Trophoblast cell (in vitro differentiated cells and primary cell): ENCODE data around the gene CERS6.

ENCODE experiments used
- DNase-seq, 2 donors: peaks; one replicate each; pipeline ENCODE4 v3.0.0-alpha.2; 2016
- H2AFZ ChIP-seq: 2 replicates; pipeline ENCODE4 v1.6.1; 2013; ENCODE audit warnings: low read length, moderate library complexity, mild to moderate bottlenecking; ENCODE audit not compliant: insufficient read depth, poor library complexity
- H2AK5ac ChIP-seq: 2 replicates; pipeline ENCODE4 v1.6.1; 2013; ENCODE audit warnings: mild to moderate bottlenecking, low read length
- H2BK120ac ChIP-seq: 2 replicates; pipeline ENCODE4 v1.6.1; 2013; ENCODE audit warnings: low read length, mild to moderate bottlenecking, moderate library complexity; ENCODE audit not compliant: insufficient read depth, poor library complexity
- H2BK12ac ChIP-seq: 2 replicates; pipeline ENCODE4 v1.6.1; 2013; ENCODE audit warnings: mild to moderate bottlenecking, low read length, moderate library complexity
- H2BK5ac ChIP-seq: 2 replicates; pipeline ENCODE4 v1.6.1; 2013; ENCODE audit warnings: low read length, low read depth, moderate library complexity, mild to moderate bottlenecking; ENCODE audit not compliant: poor library complexity
- H3K14ac ChIP-seq: 2 replicates; pipeline ENCODE4 v1.6.1; 2013; ENCODE audit warnings: mild to moderate bottlenecking, low read length
- H3K18ac ChIP-seq: 2 replicates; pipeline ENCODE4 v1.6.1; 2013; ENCODE audit warnings: mild to moderate bottlenecking, low read length
- H3K23ac ChIP-seq: 2 replicates; pipeline ENCODE4 v1.6.1; 2013; ENCODE audit warnings: low read length
- H3K27ac ChIP-seq: 2 replicates; pipeline ENCODE4 v1.5.1; 2013; ENCODE audit warnings: low read depth, mild to moderate bottlenecking, inconsistent platforms, low read length, moderate library complexity
- H3K27me3 ChIP-seq: 2 replicates; pipeline ENCODE4 v1.6.1; 2013; ENCODE audit warnings: inconsistent platforms, mild to moderate bottlenecking, low read length, moderate library complexity; ENCODE audit not compliant: insufficient read depth
- H3K36me3 ChIP-seq, 2 experiments: 1 replicate in 1 of 2; 2 replicates in 1 of 2; pipeline ENCODE4 v1.6.1; 2013; ENCODE audit warnings: low read length in 2 of 2, mild to moderate bottlenecking in 2 of 2, moderate library complexity in 1 of 2; ENCODE audit not compliant: insufficient read depth in 2 of 2, control insufficient read depth in 1 of 2
- H3K4ac ChIP-seq: 2 replicates; pipeline ENCODE4 v1.6.1; 2013; ENCODE audit warnings: low read depth, mild to moderate bottlenecking, low read length, moderate library complexity
- H3K4me1 ChIP-seq, 2 experiments: 1 replicate in 1 of 2; 2 replicates in 1 of 2; pipeline ENCODE4 v1.6.1; 2013; ENCODE audit warnings: low read length in 2 of 2, mild to moderate bottlenecking in 2 of 2, moderate library complexity in 1 of 2; ENCODE audit not compliant: insufficient read depth in 2 of 2, control insufficient read depth in 1 of 2
- H3K4me2 ChIP-seq: 2 replicates; pipeline ENCODE4 v1.6.1; 2013; ENCODE audit warnings: inconsistent platforms, mild to moderate bottlenecking, low read length, moderate library complexity
- H3K4me3 ChIP-seq: 2 replicates; pipeline ENCODE4 v1.5.1; 2013; ENCODE audit warnings: mild to moderate bottlenecking, low read depth, low read length, inconsistent platforms
- H3K79me1 ChIP-seq: one replicate; pipeline ENCODE4 v1.6.1; 2013; ENCODE audit warnings: low read length
- H3K79me2 ChIP-seq: 2 replicates; pipeline ENCODE4 v1.6.1; 2013; ENCODE audit warnings: low read length, mild to moderate bottlenecking; ENCODE audit not compliant: control insufficient read depth, insufficient read depth, poor library complexity
- H3K9ac ChIP-seq: 2 replicates; pipeline ENCODE4 v1.6.1; 2013; ENCODE audit warnings: mild to moderate bottlenecking, low read length
- H3K9me3 ChIP-seq: 2 replicates; pipeline ENCODE4 v1.6.1; 2013; ENCODE audit warnings: low read depth, mild to moderate bottlenecking, control low read depth, inconsistent platforms, low read length; ENCODE audit not compliant: insufficient read depth
- H4K12ac ChIP-seq: 2 replicates; pipeline ENCODE4 v1.6.1; 2013; ENCODE audit warnings: low read depth, mild to moderate bottlenecking, low read length, moderate library complexity
- H4K8ac ChIP-seq: 2 replicates; pipeline ENCODE4 v1.6.1; 2013; ENCODE audit warnings: low read depth, mild to moderate bottlenecking, low read length, moderate library complexity
- H4K91ac ChIP-seq: one replicate; pipeline ENCODE4 v1.6.1; 2013; ENCODE audit warnings: low read depth, mild to moderate bottlenecking, low read length, moderate library complexity
- WGBS: extraction: QIAGEN DNeasy Blood & Tissue Kit; methylation state at CpG from one replicate; pipeline ENCODE4 v1.1.7; 2013; ENCODE audit warnings: missing lambda C conversion rate; ENCODE audit not compliant: insufficient read length, insufficient coverage; ENCODE audit errors: extremely low coverage; 5-methylcytosine and 5-hydroxymethylcytosine counted together

CERS6 gene

DNA sequence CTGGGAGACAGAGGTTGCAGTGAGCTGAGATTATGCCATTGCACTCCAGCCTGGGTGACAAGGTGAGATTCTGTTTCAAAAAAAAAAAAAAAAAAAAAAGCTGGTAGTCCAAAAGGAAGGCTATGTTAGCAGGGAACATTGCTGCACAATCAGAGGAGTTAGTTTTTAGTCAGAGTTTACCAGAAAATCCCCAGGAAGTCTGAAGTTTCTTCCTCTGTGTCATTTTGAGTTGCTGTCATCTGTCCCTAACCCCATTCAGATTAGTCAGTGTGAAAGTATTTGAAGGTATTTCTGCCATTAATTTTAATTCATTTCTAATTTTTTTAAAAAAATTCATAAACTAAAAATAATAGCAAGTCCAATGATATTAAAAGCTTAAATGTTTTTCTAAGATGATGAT, 33.5 kb upstream of the CERS6 start:
- H3K23ac ChIP-seq = no peak overlapping the region
- no peak overlapping the region for H3K4me3 ChIP-seq
- DNase-seq = no peak
- no peak overlapping the region for H2BK120ac ChIP-seq
- H2AK5ac ChIP-seq = no peak overlapping the region
- no peaks in the 10 kb centered on the region for H3K79me2 ChIP-seq
- H3K9ac ChIP-seq = no peak overlapping the region
- no peak overlapping the region for H2BK5ac ChIP-seq
- H3K27ac ChIP-seq = no peak overlapping the region
- H4K12ac ChIP-seq = no peak overlapping the region
- no peak overlapping the region for H4K8ac ChIP-seq
- H3K4me2 ChIP-seq = no peak overlapping the region
- H3K14ac ChIP-seq = no peak overlapping the region
- H3K18ac ChIP-seq = no peak overlapping the region
- no peak overlapping the region for H3K4ac ChIP-seq
- H3K4me1 ChIP-seq = peaks cover 0 to 7% of the 10 kb centered on the region in 2 experiments
- H2AFZ ChIP-seq = no peak overlapping the region
- H2BK12ac ChIP-seq = no peak overlapping the region
- no peak overlapping the region for H4K91ac ChIP-seq
- no peaks in the 10 kb centered on the region for H3K9me3 ChIP-seq
- no peaks in the 10 kb centered on the region for H3K27me3 ChIP-seq
- no peaks in the 10 kb centered on the region for H3K79me1 ChIP-seq
- no peaks in the 10 kb centered on the region for H3K36me3 ChIP-seq

DNA sequence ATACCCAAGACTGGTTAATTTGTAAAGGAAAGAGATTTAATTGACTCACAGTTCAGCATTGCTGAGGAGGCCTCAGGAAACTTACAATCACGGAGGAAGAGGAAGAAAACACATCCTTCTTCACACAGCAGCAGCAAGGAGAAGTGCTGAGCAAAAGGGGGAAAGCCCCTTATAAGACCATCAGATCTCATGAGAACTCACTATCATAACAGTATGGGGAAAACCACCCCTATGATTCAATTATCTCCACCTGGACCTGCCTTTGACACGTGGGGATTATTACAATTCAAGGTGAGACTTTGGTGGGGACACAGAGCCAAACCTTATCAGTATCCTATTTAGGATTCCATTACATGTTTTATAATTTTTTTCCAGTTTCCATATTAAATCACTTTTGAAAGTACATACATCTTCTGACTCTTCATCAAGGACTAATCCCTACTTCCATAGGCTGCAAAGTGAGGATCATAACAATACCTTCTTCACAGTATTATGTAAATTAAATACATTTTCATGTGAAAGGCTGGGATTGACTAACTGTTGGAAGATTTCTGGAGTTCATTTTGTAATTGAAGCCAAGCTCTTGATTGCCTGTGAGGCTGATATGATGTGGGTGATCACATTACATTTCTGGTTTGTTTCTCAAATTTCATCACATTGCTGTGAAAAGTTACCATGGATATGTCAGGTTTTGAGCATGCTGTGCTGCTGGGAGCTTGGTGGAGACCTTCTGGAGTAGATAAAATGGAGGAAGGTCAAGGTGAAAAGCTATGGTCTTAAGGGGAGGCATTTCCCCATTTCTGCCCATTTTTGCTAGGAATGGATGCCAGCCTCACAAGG, 31.7 kb upstream of the CERS6 start:
- no peak overlapping the region for H3K4me2 ChIP-seq
- no peaks in the 10 kb centered on the region for H3K36me3 ChIP-seq

DNA sequence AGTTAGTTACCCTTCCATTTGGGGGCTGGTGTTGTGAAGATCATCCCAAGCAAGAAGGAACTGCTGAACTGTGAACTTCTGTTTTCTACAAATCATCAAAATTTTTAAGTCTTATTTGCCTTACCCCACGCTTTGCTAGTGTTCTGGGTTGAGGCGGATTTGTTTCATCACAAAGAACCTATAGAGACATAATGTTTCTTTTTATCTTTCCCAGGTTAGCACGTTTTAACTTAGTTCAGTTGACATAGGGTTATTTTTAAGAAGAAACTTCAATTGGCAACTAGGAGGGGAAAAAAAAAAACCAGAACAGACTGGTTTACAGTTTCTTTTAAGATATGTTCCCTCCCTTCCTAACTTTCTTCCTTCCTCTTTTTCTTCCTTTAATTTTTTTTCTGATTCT, 31.1 kb upstream of the CERS6 start:
- Histone ChIP-seq H2BK5ac (no peak overlapping the region), H3K4me2 (no peak overlapping the region), H4K91ac (no peak overlapping the region), H3K14ac (no peak overlapping the region), H3K4me1 (peaks cover 0 to 6% of the 10 kb centered on the region in 2 experiments), H2BK12ac (no peak overlapping the region), H3K23ac (no peak overlapping the region), H4K8ac (no peak overlapping the region), H3K4ac (no peak overlapping the region), H3K79me2 (no peaks in the 10 kb centered on the region), H4K12ac (no peak overlapping the region), H3K18ac (no peak overlapping the region), H3K9ac (no peak overlapping the region), H3K79me1 (no peaks in the 10 kb centered on the region), H3K27me3 (no peaks in the 10 kb centered on the region), H2BK120ac (no peak overlapping the region), H3K36me3 (no peaks in the 10 kb centered on the region), H3K9me3 (no peaks in the 10 kb centered on the region), H3K27ac (no peak overlapping the region), H3K4me3 (no peak overlapping the region), H2AFZ (no peak overlapping the region), H2AK5ac (no peak overlapping the region)
- WGBS = no CpG with 5 or more reads among the region's 3 CpGs
- no peak for DNase-seq

More for the DNA sequence above, 31.7 kb upstream of the CERS6 start:
- Histone ChIP-seq H4K91ac (no peak overlapping the region), H3K27ac (no peak overlapping the region), H3K79me1 (no peaks in the 10 kb centered on the region), H3K9ac (no peak overlapping the region), H2AK5ac (no peak overlapping the region), H3K27me3 (no peaks in the 10 kb centered on the region), H2BK5ac (no peak overlapping the region), H2BK120ac (no peak overlapping the region), H4K12ac (no peak overlapping the region), H3K4me1 (peaks cover 0 to 8% of the 10 kb centered on the region in 2 experiments), H3K18ac (no peak overlapping the region), H3K14ac (no peak overlapping the region), H3K4me3 (no peak overlapping the region), H4K8ac (no peak overlapping the region), H2AFZ (no peak overlapping the region), H3K4ac (no peak overlapping the region), H3K79me2 (no peaks in the 10 kb centered on the region), H2BK12ac (no peak overlapping the region), H3K23ac (no peak overlapping the region), H3K9me3 (no peaks in the 10 kb centered on the region)
- no CpG with 5 or more reads among the region's 2 CpGs for WGBS
- DNase-seq = no peak

DNA sequence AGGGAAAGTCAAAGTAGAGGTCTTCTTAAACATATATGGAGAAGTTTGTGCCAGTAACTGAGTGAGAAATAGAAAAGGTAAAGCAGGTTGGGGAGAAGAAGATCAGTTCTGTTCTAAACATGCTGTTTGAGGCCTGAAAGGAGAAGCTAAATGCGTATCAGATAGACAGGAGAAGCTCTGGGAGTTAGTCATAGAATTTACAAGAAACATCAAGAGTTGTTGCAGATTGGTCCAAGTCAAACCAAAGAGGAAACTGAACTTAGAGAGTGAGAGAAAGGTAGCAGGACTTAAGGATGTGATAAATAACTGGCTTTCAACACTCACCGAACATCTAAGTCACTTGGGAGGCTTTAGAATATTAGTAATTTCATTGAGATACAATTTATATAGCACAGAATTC, 29.2 kb upstream of the CERS6 start:
- Histone ChIP-seq H2AFZ (no peak overlapping the region), H4K91ac (no peak overlapping the region), H3K14ac (no peak overlapping the region), H3K23ac (no peak overlapping the region), H2BK5ac (no peak overlapping the region), H3K79me1 (no peaks in the 10 kb centered on the region), H3K4me1 (peaks cover 0 to 5% of the 10 kb centered on the region in 2 experiments), H3K9me3 (peaks cover 2% of the 10 kb centered on the region), H2AK5ac (no peak overlapping the region), H3K18ac (no peak overlapping the region), H3K4ac (no peak overlapping the region), H3K27ac (no peak overlapping the region), H3K79me2 (no peaks in the 10 kb centered on the region), H3K9ac (no peak overlapping the region), H3K4me3 (no peak overlapping the region), H2BK12ac (no peak overlapping the region), H3K27me3 (no peaks in the 10 kb centered on the region), H3K36me3 (no peaks in the 10 kb centered on the region), H4K12ac (no peak overlapping the region), H4K8ac (no peak overlapping the region), H3K4me2 (no peak overlapping the region), H2BK120ac (no peak overlapping the region)
- no CpG with 5 or more reads among the region's 2 CpGs for WGBS
- no peak for DNase-seq
